ENCODE data around the gene IFNAR2. TPM values are rescaled to one million over a fixed set of nuclear protein-coding genes. Genes with fewer than 3 reads are reported as not detected.

IFNAR2 gene
- total and polyA plus RNA-seq, 4 donors, result 16.8 to 45.1 (median 28.1) TPM

GRCh38 chr21:33264561-33264960 lies 34.8 kb downstream of the IFNAR2 start:
- H3K27me3 ChIP-seq (ENCODE audit: control insufficient read depth in 1 of 2, insufficient read depth in 2 of 2, low read length in 1 of 2), result no peaks in the 10 kb centered on the region
- no peaks in the 10 kb centered on the region for H3K9me3 ChIP-seq (ENCODE audit: control insufficient read depth, low read length)
- ATAC-seq (ENCODE audit: low FRiP score), result no peak
- 85 to 89% methylated on average over 11 of the region's 11 CpGs for WGBS, 2 donors
- H3K4me1 ChIP-seq (ENCODE audit: control insufficient read depth in 1 of 2, insufficient read depth in 2 of 2, low read length in 2 of 2), result no peaks in the 10 kb centered on the region
- DNase-seq, result no peak
- no peak overlapping the region for H3K4me3 ChIP-seq (ENCODE audit: low read length in 2 of 2)
- no peak overlapping the region for H3K27ac ChIP-seq (ENCODE audit: low read depth in 1 of 2, low read length in 2 of 2)
- H3K36me3 ChIP-seq (ENCODE audit: control insufficient read depth in 1 of 2, insufficient read depth in 2 of 2, low read length in 1 of 2), result peaks cover 0 to 4% of the 10 kb centered on the region in 2 donors
- intact Hi-C loops (cut with DNase I), result no loop called here

GRCh38 chr21:33265664-33266049 lies 35.9 kb downstream of the IFNAR2 start:
- H3K27me3 ChIP-seq (ENCODE audit: control insufficient read depth in 1 of 2, insufficient read depth in 2 of 2, low read length in 1 of 2), result no peaks in the 10 kb centered on the region
- no peak overlapping the region for H3K27ac ChIP-seq (ENCODE audit: low read depth in 1 of 2, low read length in 2 of 2)
- WGBS, 2 donors, result 31 to 35% methylated on average over 12 of the region's 12 CpGs
- no peaks in the 10 kb centered on the region for H3K4me1 ChIP-seq (ENCODE audit: control insufficient read depth in 1 of 2, insufficient read depth in 2 of 2, low read length in 2 of 2)
- intact Hi-C loops (cut with DNase I), result loop anchor here in 1 of 2 donors (2.0 kb wide), 1 partner anchor 59 kb away; the partner anchor contains the start of gene IFNAR1
- peaks cover 0 to 4% of the 10 kb centered on the region in 2 donors for H3K36me3 ChIP-seq (ENCODE audit: control insufficient read depth in 1 of 2, insufficient read depth in 2 of 2, low read length in 1 of 2)
- DNase-seq (peak in 1 of 2 donors; percentile 87), ATAC-seq (ENCODE audit: low FRiP score) (peak; percentile 63)
- no peaks in the 10 kb centered on the region for H3K9me3 ChIP-seq (ENCODE audit: control insufficient read depth, low read length)
- H3K4me3 ChIP-seq (ENCODE audit: low read length in 2 of 2), result peak overlapping the region; percentile 57 to 75

GRCh38 chr21:33266050-33266788 lies 36.5 kb downstream of the IFNAR2 start, which contains the start of gene IL10RB:
Gene IL10RB, plus strand, starts transcription at chr21:33266367. Its CDS starts 99 bp downstream, at chr21:33266466.
- peak; percentile 94 for ATAC-seq (ENCODE audit: low FRiP score)
- Histone ChIP-seq H3K4me3 (ENCODE audit: low read length in 2 of 2) (peak within 1 kb of the TSS; percentile 57 to 75), H3K27me3 (ENCODE audit: control insufficient read depth in 1 of 2, insufficient read depth in 2 of 2, low read length in 1 of 2) (no peaks in the 10 kb centered on the region), H3K27ac (ENCODE audit: low read depth in 1 of 2, low read length in 2 of 2) (peak within 1 kb of the TSS; percentile 3 to 75), H3K4me1 (ENCODE audit: control insufficient read depth in 1 of 2, insufficient read depth in 2 of 2, low read length in 2 of 2) (no peaks in the 10 kb centered on the region), H3K9me3 (ENCODE audit: control insufficient read depth, low read length) (no peaks in the 10 kb centered on the region), H3K36me3 (ENCODE audit: control insufficient read depth in 1 of 2, insufficient read depth in 2 of 2, low read length in 1 of 2) (peaks cover 0 to 4% of the 10 kb centered on the region in 2 donors)
- intact Hi-C loops (cut with DNase I), result loop anchor here in 1 of 2 donors (2.0 kb wide), 1 partner anchor 59 kb away; the partner anchor contains the start of gene IFNAR1
- WGBS, 2 donors, result 1% methylated on average over 53 to 60 of the region's 60 CpGs
- DNase-seq, result peak; percentile 84 to 91

DNA sequence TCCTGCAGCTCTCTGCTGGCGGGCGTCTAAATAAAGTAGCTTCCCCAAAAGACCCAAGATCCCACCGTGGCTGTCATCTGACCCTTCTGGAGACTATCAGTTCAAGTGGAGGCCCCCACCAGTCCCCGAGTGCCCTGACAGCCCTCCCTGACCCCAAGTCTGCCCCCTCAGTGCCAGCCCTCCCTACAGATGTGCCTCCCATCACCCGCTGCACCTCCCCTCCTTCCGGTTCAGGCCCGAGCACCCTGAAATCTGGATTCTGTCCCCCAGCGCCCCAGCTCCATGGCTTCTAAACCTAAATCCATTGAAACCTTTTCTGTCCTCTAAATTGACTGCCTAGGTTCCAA lies 37.0 kb downstream of the IFNAR2 start:
- Histone ChIP-seq H3K4me3 (ENCODE audit: low read length in 2 of 2) (peak overlapping the region; percentile 57 to 75), H3K36me3 (ENCODE audit: control insufficient read depth in 1 of 2, insufficient read depth in 2 of 2, low read length in 1 of 2) (peaks cover 0 to 4% of the 10 kb centered on the region in 2 donors), H3K27me3 (ENCODE audit: control insufficient read depth in 1 of 2, insufficient read depth in 2 of 2, low read length in 1 of 2) (no peaks in the 10 kb centered on the region), H3K4me1 (ENCODE audit: control insufficient read depth in 1 of 2, insufficient read depth in 2 of 2, low read length in 2 of 2) (no peaks in the 10 kb centered on the region), H3K27ac (ENCODE audit: low read depth in 1 of 2, low read length in 2 of 2) (peak overlapping the region in 1 of 2 donors; percentile 75), H3K9me3 (ENCODE audit: control insufficient read depth, low read length) (no peaks in the 10 kb centered on the region)
- DNase-seq (peak in 1 of 2 donors; percentile 55), ATAC-seq (ENCODE audit: low FRiP score) (peak; percentile 48)
- intact Hi-C loops (cut with DNase I), result loop anchor here in 1 of 2 donors (2.0 kb wide), 1 partner anchor 58 kb away; the partner anchor contains the start of gene IFNAR1
- WGBS, 2 donors, result 4 to 5% methylated on average over 8 of the region's 8 CpGs

DNA sequence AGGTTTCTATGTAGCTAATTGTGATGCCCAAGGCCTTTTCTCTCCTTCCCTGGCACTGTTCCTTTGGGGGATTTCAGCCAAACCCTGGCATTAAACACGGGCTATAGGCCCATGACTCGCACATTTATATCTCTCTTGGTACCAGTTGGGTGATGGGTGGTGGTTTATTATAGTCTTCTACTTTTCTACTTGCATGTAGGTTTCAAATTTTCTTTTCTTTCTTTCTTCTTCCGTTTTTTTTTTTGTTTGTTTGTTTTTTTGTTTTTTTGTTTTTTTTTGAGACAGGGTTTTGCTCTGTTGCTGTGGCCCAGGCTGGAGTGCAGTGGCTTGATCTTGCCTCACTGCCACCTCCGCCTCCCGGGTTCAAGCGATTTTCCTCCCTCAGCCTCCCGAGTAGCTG lies 37.5 kb downstream of the IFNAR2 start:
- no peak for ATAC-seq (ENCODE audit: low FRiP score)
- 66 to 73% methylated on average over 7 of the region's 7 CpGs for WGBS, 2 donors
- no peak for DNase-seq
- no peaks in the 10 kb centered on the region for H3K9me3 ChIP-seq (ENCODE audit: control insufficient read depth, low read length)
- peaks cover 0 to 4% of the 10 kb centered on the region in 2 donors for H3K36me3 ChIP-seq (ENCODE audit: control insufficient read depth in 1 of 2, insufficient read depth in 2 of 2, low read length in 1 of 2)
- peak overlapping the region in 1 of 2 donors; percentile 75 for H3K27ac ChIP-seq (ENCODE audit: low read depth in 1 of 2, low read length in 2 of 2)
- no peak overlapping the region for H3K4me3 ChIP-seq (ENCODE audit: low read length in 2 of 2)
- H3K4me1 ChIP-seq (ENCODE audit: control insufficient read depth in 1 of 2, insufficient read depth in 2 of 2, low read length in 2 of 2), result no peaks in the 10 kb centered on the region
- intact Hi-C loops (cut with DNase I), result loop anchor here in 1 of 2 donors (2.0 kb wide), 1 partner anchor 58 kb away; the partner anchor contains the start of gene IFNAR1
- no peaks in the 10 kb centered on the region for H3K27me3 ChIP-seq (ENCODE audit: control insufficient read depth in 1 of 2, insufficient read depth in 2 of 2, low read length in 1 of 2)

- intact Hi-C loops (cut with DNase I), result no loop called here
- Histone ChIP-seq H3K4me3 (ENCODE audit: low read length in 2 of 2) (no peak overlapping the region), H3K4me1 (ENCODE audit: control insufficient read depth in 1 of 2, insufficient read depth in 2 of 2, low read length in 2 of 2) (peaks cover 0 to 2% of the 10 kb centered on the region in 2 donors), H3K9me3 (ENCODE audit: control insufficient read depth, low read length) (no peaks in the 10 kb centered on the region), H3K27ac (ENCODE audit: low read depth in 1 of 2, low read length in 2 of 2) (no peak overlapping the region), H3K36me3 (ENCODE audit: control insufficient read depth in 1 of 2, insufficient read depth in 2 of 2, low read length in 1 of 2) (peaks cover 0 to 6% of the 10 kb centered on the region in 2 donors), H3K27me3 (ENCODE audit: control insufficient read depth in 1 of 2, insufficient read depth in 2 of 2, low read length in 1 of 2) (no peaks in the 10 kb centered on the region)
- 88 to 92% methylated on average over 7 of the region's 7 CpGs for WGBS, 2 donors
- no peak for ATAC-seq (ENCODE audit: low FRiP score)
- no peak for DNase-seq
Observed at GRCh38 chr21:33268393-33268736, 38.6 kb downstream of the IFNAR2 start.

DNA sequence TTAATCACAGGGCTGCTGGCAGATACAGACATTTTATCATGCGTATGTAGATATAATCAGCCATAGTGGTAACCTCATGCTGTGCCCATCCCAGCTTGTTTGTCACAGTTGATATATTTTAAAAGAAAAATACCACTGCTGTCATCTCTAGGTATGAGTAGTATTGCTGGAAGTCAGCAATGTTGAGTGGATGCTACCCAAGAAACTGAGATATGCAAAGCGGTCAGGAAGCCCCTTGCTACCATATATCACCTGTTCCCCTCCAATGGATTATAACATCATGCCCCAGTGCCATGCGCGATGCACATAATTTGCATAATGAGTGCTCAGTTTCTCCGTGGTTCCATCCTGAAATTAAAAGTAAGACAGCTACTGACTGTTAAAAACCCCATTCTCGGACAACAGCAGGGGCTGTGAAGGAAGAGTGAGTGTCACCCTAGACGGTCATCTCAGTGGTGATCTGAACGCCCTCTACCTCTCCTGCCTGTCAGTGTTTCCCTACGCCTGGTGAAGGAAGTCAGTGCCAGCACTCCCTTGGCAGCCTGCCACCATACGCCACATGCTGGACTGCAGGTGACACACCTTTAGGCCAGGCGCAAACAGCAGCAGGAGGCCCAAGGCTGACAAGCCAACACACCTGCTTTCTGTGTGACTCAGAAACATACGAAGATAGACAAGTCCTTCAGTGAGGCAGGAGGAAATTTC lies 39.2 kb downstream of the IFNAR2 start:
- Histone ChIP-seq H3K9me3 (ENCODE audit: control insufficient read depth, low read length) (no peaks in the 10 kb centered on the region), H3K4me3 (ENCODE audit: low read length in 2 of 2) (no peak overlapping the region), H3K36me3 (ENCODE audit: control insufficient read depth in 1 of 2, insufficient read depth in 2 of 2, low read length in 1 of 2) (peaks cover 0 to 3% of the 10 kb centered on the region in 2 donors), H3K4me1 (ENCODE audit: control insufficient read depth in 1 of 2, insufficient read depth in 2 of 2, low read length in 2 of 2) (peaks cover 0 to 2% of the 10 kb centered on the region in 2 donors), H3K27me3 (ENCODE audit: control insufficient read depth in 1 of 2, insufficient read depth in 2 of 2, low read length in 1 of 2) (no peaks in the 10 kb centered on the region), H3K27ac (ENCODE audit: low read depth in 1 of 2, low read length in 2 of 2) (no peak overlapping the region)
- intact Hi-C loops (cut with DNase I), result no loop called here
- ATAC-seq (ENCODE audit: low FRiP score) (no peak), DNase-seq (no peak)
- WGBS, 2 donors, result 85 to 87% methylated on average over 12 of the region's 12 CpGs

- no peaks in the 10 kb centered on the region for H3K9me3 ChIP-seq (ENCODE audit: control insufficient read depth, low read length)
- H3K36me3 ChIP-seq (ENCODE audit: control insufficient read depth in 1 of 2, insufficient read depth in 2 of 2, low read length in 1 of 2), result peaks cover 0 to 3% of the 10 kb centered on the region in 2 donors
- DNase-seq (no peak), ATAC-seq (ENCODE audit: low FRiP score) (no peak)
- 91 to 93% methylated on average over 8 of the region's 8 CpGs for WGBS, 2 donors
- no peak overlapping the region for H3K4me3 ChIP-seq (ENCODE audit: low read length in 2 of 2)
- intact Hi-C loops (cut with DNase I), result no loop called here
- peaks cover 0 to 2% of the 10 kb centered on the region in 2 donors for H3K4me1 ChIP-seq (ENCODE audit: control insufficient read depth in 1 of 2, insufficient read depth in 2 of 2, low read length in 2 of 2)
- H3K27ac ChIP-seq (ENCODE audit: low read depth in 1 of 2, low read length in 2 of 2), result no peak overlapping the region
- H3K27me3 ChIP-seq (ENCODE audit: control insufficient read depth in 1 of 2, insufficient read depth in 2 of 2, low read length in 1 of 2), result no peaks in the 10 kb centered on the region
Observed at GRCh38 chr21:33270986-33271385, 41.2 kb downstream of the IFNAR2 start.
